ENCODE results near the gene ANKRD44.

ANKRD44 gene

DNA sequence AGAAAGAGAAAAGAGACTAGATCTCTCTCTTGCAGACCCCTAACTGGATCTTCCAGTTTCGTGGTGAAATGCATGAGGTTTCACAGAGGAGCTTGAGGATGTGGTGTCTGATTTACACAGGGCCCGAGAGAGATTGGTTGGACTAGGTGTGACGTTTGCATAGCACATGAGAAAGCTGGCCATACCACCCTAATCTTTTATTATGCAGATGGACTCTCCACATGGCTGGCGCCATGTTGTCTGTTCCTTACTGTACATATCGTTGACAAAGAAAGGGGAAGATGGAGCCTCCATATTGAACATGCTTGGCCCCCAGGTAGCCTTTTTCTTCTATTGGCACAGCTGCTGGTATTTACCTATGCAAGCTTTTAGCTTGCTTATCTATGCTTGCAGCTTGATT is 356.6 kb downstream of the ANKRD44 start:
- Histone ChIP-seq H3K9me3 (ENCODE audit: control insufficient read depth, insufficient read depth, low read depth, low read length) (no peaks in the 10 kb centered on the region), H3K4me3 (ENCODE audit: low read depth, low read length) (no peak overlapping the region), H3K27me3 (ENCODE audit: control insufficient read depth, insufficient read depth, low read length) (no peaks in the 10 kb centered on the region), H3K27ac (ENCODE audit: low read depth, low read length) (no peak overlapping the region), H3K9ac (ENCODE audit: low read length) (no peak overlapping the region), H3K36me3 (ENCODE audit: control insufficient read depth, insufficient read depth, low read length) (no peaks in the 10 kb centered on the region), H3K4me1 (ENCODE audit: control insufficient read depth, insufficient read depth, low read length) (peaks cover 11% of the 10 kb centered on the region; the same call in 1 of the 2 replicates)

GRCh38 chr2:196952936-196953335 is 357.6 kb downstream of the ANKRD44 start:
- Histone ChIP-seq H3K9me3 (ENCODE audit: control insufficient read depth, insufficient read depth, low read depth, low read length) (no peaks in the 10 kb centered on the region), H3K4me3 (ENCODE audit: low read depth, low read length) (no peak overlapping the region), H3K36me3 (ENCODE audit: control insufficient read depth, insufficient read depth, low read length) (no peaks in the 10 kb centered on the region), H3K4me1 (ENCODE audit: control insufficient read depth, insufficient read depth, low read length) (peaks cover 10% of the 10 kb centered on the region; the same call in 1 of the 2 replicates), H3K27me3 (ENCODE audit: control insufficient read depth, insufficient read depth, low read length) (no peaks in the 10 kb centered on the region), H3K27ac (ENCODE audit: low read depth, low read length) (no peak overlapping the region), H3K9ac (ENCODE audit: low read length) (no peak overlapping the region)

GRCh38 chr2:196951973-196952372 is 358.6 kb downstream of the ANKRD44 start:
- Histone ChIP-seq H3K9me3 (ENCODE audit: control insufficient read depth, insufficient read depth, low read depth, low read length) (no peaks in the 10 kb centered on the region), H3K36me3 (ENCODE audit: control insufficient read depth, insufficient read depth, low read length) (no peaks in the 10 kb centered on the region), H3K9ac (ENCODE audit: low read length) (no peak overlapping the region), H3K27me3 (ENCODE audit: control insufficient read depth, insufficient read depth, low read length) (no peaks in the 10 kb centered on the region), H3K27ac (ENCODE audit: low read depth, low read length) (no peak overlapping the region), H3K4me3 (ENCODE audit: low read depth, low read length) (no peak overlapping the region), H3K4me1 (ENCODE audit: control insufficient read depth, insufficient read depth, low read length) (0 out of 2 replicates have a peak, but pooled peaks cover 6% of the 10 kb centered on the region)

DNA sequence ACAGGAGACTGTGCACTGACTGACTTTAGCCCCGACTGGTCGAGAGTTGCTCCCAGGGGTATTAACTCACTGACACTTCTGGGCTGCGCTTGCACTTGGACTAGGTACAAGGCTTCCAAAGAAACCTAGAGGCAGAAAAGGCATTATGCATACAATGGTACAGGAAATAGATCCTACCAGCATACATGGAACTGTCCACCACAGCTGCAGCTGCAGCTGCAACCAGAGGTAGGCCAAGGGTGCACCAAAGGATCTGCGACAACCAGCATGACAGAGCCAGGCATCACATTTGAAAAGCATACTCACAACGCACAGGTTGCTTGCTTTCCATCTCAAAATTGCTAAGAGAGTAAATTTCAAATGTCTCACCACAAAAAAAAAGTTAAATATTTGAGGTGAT is 361.5 kb downstream of the ANKRD44 start:
- Histone ChIP-seq H3K9ac (ENCODE audit: low read length) (no peak overlapping the region), H3K27me3 (ENCODE audit: control insufficient read depth, insufficient read depth, low read length) (no peaks in the 10 kb centered on the region), H3K9me3 (ENCODE audit: control insufficient read depth, insufficient read depth, low read depth, low read length) (no peaks in the 10 kb centered on the region), H3K4me1 (ENCODE audit: control insufficient read depth, insufficient read depth, low read length) (no peaks in the 10 kb centered on the region), H3K27ac (ENCODE audit: low read depth, low read length) (no peak overlapping the region), H3K36me3 (ENCODE audit: control insufficient read depth, insufficient read depth, low read length) (no peaks in the 10 kb centered on the region), H3K4me3 (ENCODE audit: low read depth, low read length) (no peak overlapping the region)

DNA sequence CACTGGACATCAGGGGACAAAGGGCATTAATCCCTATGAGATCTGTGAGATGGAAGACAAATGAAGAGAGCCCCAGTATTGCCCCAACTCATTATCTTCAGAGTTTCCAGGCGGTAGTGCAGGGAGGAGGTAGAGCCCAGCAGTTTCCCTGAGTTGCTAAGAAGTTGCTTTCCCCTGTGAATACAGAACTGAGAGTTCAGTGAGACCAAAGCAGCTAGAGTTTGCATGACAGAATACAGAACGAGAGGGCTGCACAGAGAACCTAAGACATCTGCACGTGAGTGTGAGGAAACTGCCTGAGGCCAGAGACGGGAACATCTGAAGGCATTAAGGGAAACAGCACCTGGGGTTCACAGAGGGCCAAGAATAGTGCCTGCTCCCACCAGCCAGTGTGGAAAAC is 366.0 kb downstream of the ANKRD44 start:
- Histone ChIP-seq H3K27ac (ENCODE audit: low read depth, low read length) (no peak overlapping the region), H3K4me1 (ENCODE audit: control insufficient read depth, insufficient read depth, low read length) (no peaks in the 10 kb centered on the region), H3K9ac (ENCODE audit: low read length) (no peak overlapping the region), H3K27me3 (ENCODE audit: control insufficient read depth, insufficient read depth, low read length) (no peaks in the 10 kb centered on the region), H3K36me3 (ENCODE audit: control insufficient read depth, insufficient read depth, low read length) (no peaks in the 10 kb centered on the region), H3K4me3 (ENCODE audit: low read depth, low read length) (no peak overlapping the region), H3K9me3 (ENCODE audit: control insufficient read depth, insufficient read depth, low read depth, low read length) (no peaks in the 10 kb centered on the region)

- no peaks in the 10 kb centered on the region for H3K27me3 ChIP-seq (ENCODE audit: control insufficient read depth, insufficient read depth, low read length)
- no peak overlapping the region for H3K9ac ChIP-seq (ENCODE audit: low read length)
- H3K27ac ChIP-seq (ENCODE audit: low read depth, low read length): no peak overlapping the region
Observed at GRCh38 chr2:196941398-196942078, 369.0 kb downstream of the ANKRD44 start.

GRCh38 chr2:196939371-196939770 is 371.2 kb downstream of the ANKRD44 start:
- Histone ChIP-seq H3K27ac (ENCODE audit: low read depth, low read length) (no peak overlapping the region), H3K4me1 (ENCODE audit: control insufficient read depth, insufficient read depth, low read length) (no peaks in the 10 kb centered on the region), H3K4me3 (ENCODE audit: low read depth, low read length) (no peak overlapping the region), H3K36me3 (ENCODE audit: control insufficient read depth, insufficient read depth, low read length) (no peaks in the 10 kb centered on the region), H3K27me3 (ENCODE audit: control insufficient read depth, insufficient read depth, low read length) (no peaks in the 10 kb centered on the region), H3K9me3 (ENCODE audit: control insufficient read depth, insufficient read depth, low read depth, low read length) (no peaks in the 10 kb centered on the region), H3K9ac (ENCODE audit: low read length) (no peak overlapping the region)

More at GRCh38 chr2:196941398-196942078, 369.0 kb downstream of the ANKRD44 start:
- Histone ChIP-seq H3K4me3 (ENCODE audit: low read depth, low read length) (no peak overlapping the region), H3K36me3 (ENCODE audit: control insufficient read depth, insufficient read depth, low read length) (no peaks in the 10 kb centered on the region), H3K9me3 (ENCODE audit: control insufficient read depth, insufficient read depth, low read depth, low read length) (no peaks in the 10 kb centered on the region), H3K4me1 (ENCODE audit: control insufficient read depth, insufficient read depth, low read length) (no peaks in the 10 kb centered on the region)

Data from HUES6 (cell line).